Keratinocyte (primary cell): Measurements from ENCODE around the gene TEX48. TPM values are rescaled to one million over a fixed set of nuclear protein-coding genes. Genes with fewer than 3 reads are reported as not detected.

ENCODE experiments used
- DNase-seq: peaks from one replicate; pipeline ENCODE4 v3.0.0-alpha.2; 2011; ENCODE audit warnings: low read depth, missing footprints, low spot score
- FAIRE-seq: peaks from 2 replicates; lab custom pipeline; 2011; peaks lifted over from hg19 to GRCh38; lab: Jason Lieb, UNC
- H2AFZ ChIP-seq: 2 replicates; pipeline ENCODE4 v1.6.0; 2012; ENCODE audit warnings: low read length, control low read depth, inconsistent platforms; ENCODE audit not compliant: control insufficient read depth
- H3K27ac ChIP-seq: 2 replicates; pipeline ENCODE4 v1.5.1; 2011; ENCODE audit warnings: low read length; ENCODE audit not compliant: control insufficient read depth, insufficient read depth
- H3K27me3 ChIP-seq: 3 replicates; pipeline ENCODE4 v1.6.0; 2011; ENCODE audit warnings: low read length; ENCODE audit not compliant: control insufficient read depth, insufficient read depth; ENCODE audit errors: extremely low read depth
- H3K36me3 ChIP-seq, 2 experiments: 2 replicates in 1 of 2; 3 replicates in 1 of 2; pipeline ENCODE4 v1.5.1; 2011; ENCODE audit warnings: low read length in 2 of 2, mild to moderate bottlenecking in 1 of 2; ENCODE audit not compliant: control insufficient read depth in 2 of 2, insufficient read depth in 2 of 2; ENCODE audit errors: extremely low read depth in 1 of 2
- H3K4me1 ChIP-seq: 3 replicates; pipeline ENCODE4 v1.5.1; 2011; ENCODE audit warnings: low read length; ENCODE audit not compliant: control insufficient read depth, insufficient read depth; ENCODE audit errors: extremely low read depth
- H3K4me2 ChIP-seq: 3 replicates; pipeline ENCODE4 v1.6.0; 2011; ENCODE audit warnings: low read depth, low read length; ENCODE audit not compliant: control insufficient read depth, insufficient read depth; ENCODE audit errors: extremely low read depth
- H3K4me3 ChIP-seq, 3 experiments: fragments of 200-600 bp in 1 of 3; sonication (generic) in 1 of 3; 2 replicates in 2 of 3; 3 replicates in 1 of 3; pipeline ENCODE4 v1.5.1; 2011 to 2016; ENCODE audit warnings: low read length in 3 of 3, mild to moderate bottlenecking in 3 of 3, control low read depth in 2 of 3, inconsistent platforms in 1 of 3, low read depth in 1 of 3, mixed read lengths in 1 of 3, mixed run types in 1 of 3, moderate library complexity in 1 of 3; ENCODE audit not compliant: control insufficient read depth in 2 of 3, insufficient read depth in 2 of 3; ENCODE audit errors: extremely low read depth in 1 of 3
- H3K79me2 ChIP-seq: 2 replicates; pipeline ENCODE4 v1.6.0; 2012; ENCODE audit warnings: low read length; ENCODE audit not compliant: control insufficient read depth, insufficient read depth
- H3K9ac ChIP-seq: 3 replicates; pipeline ENCODE4 v1.6.0; 2011; ENCODE audit warnings: low read length; ENCODE audit not compliant: control insufficient read depth, insufficient read depth; ENCODE audit errors: extremely low read depth
- H3K9me1 ChIP-seq: 3 replicates; pipeline ENCODE4 v1.6.0; 2011; ENCODE audit warnings: low read length; ENCODE audit not compliant: control insufficient read depth, insufficient read depth; ENCODE audit errors: extremely low read depth
- H3K9me3 ChIP-seq: 2 replicates; pipeline ENCODE4 v1.5.1; 2012; ENCODE audit warnings: low read depth, low read length; ENCODE audit not compliant: control insufficient read depth
- H4K20me1 ChIP-seq: 3 replicates; pipeline ENCODE4 v1.6.0; 2011; ENCODE audit warnings: low read length; ENCODE audit not compliant: control insufficient read depth, insufficient read depth; ENCODE audit errors: extremely low read depth
- EZH2 ChIP-seq: IDR thresholded peaks from one replicate; pipeline ENCODE4 v1.6.1; 2012; ENCODE audit warnings: inconsistent platforms, mild to moderate bottlenecking, low read length, moderate library complexity
- dilution Hi-C: fragments of 300-500 bp; cut with MboI; formaldehyde crosslinking; loops from one replicate; pipeline ENCODE4 v1.7.0; 2020; ENCODE audit warnings: low sequenced_read_pairs; ENCODE audit not compliant: extremely low pct_ligation_motif_present
- polyA plus RNA-seq, 5 experiments: library from polyadenylated mRNA; depleted of rRNA in 3 of 5; stranded (reverse) in 3 of 5; stranded (forward) in 1 of 5; unstranded in 1 of 5; fragments of >200 nt; gene quantifications; 1 replicate in 1 of 5; 2 replicates in 3 of 5; 3 replicates in 1 of 5; pipeline versions ENCODE4 v1.2.1 to v1.2.3, GENCODE V29; 2011 to 2012; ENCODE audit warnings: missing spikeins in 2 of 5, low read depth in 1 of 5, low replicate concordance in 1 of 5
- TF ChIP-seq, protein P1 (sequence below), 3 experiments: IDR thresholded peaks in 1 of 3; conservative IDR thresholded peaks in 1 of 3; optimal IDR thresholded peaks in 1 of 3; 2 replicates in 2 of 3; 3 replicates in 1 of 3; pipeline versions ENCODE3 to v1.5.1; 2011; ENCODE audit warnings: low read length in 3 of 3, mild to moderate bottlenecking in 3 of 3, moderate library complexity in 2 of 3, control low read depth in 1 of 3, inconsistent platforms in 1 of 3; ENCODE audit not compliant: insufficient read depth in 2 of 3; ENCODE audit errors: extremely low read depth in 1 of 3

The TEX48 gene
- polyA plus RNA-seq, 1 donor (not counting 4 experiments of a cell fraction or from before 2014, with no cell fraction given), result not detected

DNA sequence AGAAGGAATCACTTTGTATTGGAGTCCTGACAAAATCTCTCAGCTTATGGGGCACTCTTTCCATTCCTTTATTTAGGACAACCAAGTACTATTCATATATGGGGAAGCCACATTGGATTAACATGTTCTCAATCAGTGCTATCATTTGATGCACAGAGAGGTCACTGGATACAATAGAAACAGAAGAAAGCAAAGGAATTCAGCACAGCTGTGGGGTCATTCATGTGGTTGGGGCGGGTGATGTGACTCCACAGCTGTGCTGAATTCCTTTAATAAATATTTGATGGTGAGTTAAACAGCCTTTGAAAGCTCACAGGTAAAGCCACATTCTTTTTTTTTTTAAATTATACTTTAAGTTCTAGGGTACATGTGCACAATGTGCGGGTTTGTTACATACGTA, 854 bp upstream of the TEX48 start:
- H2AFZ ChIP-seq, result no peak overlapping the region
- H3K36me3 ChIP-seq, result no peaks in the 10 kb centered on the region
- H3K9me1 ChIP-seq, result no peaks in the 10 kb centered on the region
- H3K27ac ChIP-seq, result no peak overlapping the region
- dilution Hi-C loops, result loop anchor here (25.0 kb wide), 1 partner anchor 329 kb away; no protein-coding TSS in a partner anchor
- H3K79me2 ChIP-seq, result no peaks in the 10 kb centered on the region
- H3K27me3 ChIP-seq, result no peaks in the 10 kb centered on the region
- no peaks in the 10 kb centered on the region for H4K20me1 ChIP-seq
- DNase-seq (no peak), FAIRE-seq (no peak)
- H3K4me2 ChIP-seq, result no peak overlapping the region
- TF ChIP-seq, protein P1, sequence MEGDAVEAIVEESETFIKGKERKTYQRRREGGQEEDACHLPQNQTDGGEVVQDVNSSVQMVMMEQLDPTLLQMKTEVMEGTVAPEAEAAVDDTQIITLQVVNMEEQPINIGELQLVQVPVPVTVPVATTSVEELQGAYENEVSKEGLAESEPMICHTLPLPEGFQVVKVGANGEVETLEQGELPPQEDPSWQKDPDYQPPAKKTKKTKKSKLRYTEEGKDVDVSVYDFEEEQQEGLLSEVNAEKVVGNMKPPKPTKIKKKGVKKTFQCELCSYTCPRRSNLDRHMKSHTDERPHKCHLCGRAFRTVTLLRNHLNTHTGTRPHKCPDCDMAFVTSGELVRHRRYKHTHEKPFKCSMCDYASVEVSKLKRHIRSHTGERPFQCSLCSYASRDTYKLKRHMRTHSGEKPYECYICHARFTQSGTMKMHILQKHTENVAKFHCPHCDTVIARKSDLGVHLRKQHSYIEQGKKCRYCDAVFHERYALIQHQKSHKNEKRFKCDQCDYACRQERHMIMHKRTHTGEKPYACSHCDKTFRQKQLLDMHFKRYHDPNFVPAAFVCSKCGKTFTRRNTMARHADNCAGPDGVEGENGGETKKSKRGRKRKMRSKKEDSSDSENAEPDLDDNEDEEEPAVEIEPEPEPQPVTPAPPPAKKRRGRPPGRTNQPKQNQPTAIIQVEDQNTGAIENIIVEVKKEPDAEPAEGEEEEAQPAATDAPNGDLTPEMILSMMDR (optimal IDR thresholded peaks at IDR 0.05 in 1 of 3, IDR thresholded peaks at IDR 0.05 in 1 of 3, conservative IDR thresholded peaks at IDR 0.05 in 1 of 3; ENCODE audit: extremely low read depth in 1 of 3, insufficient read depth in 2 of 3, low read length in 3 of 3), result no peak
- TF ChIP-seq EZH2, result no peak
- no peak overlapping the region for H3K4me3 ChIP-seq
- H3K9ac ChIP-seq, result no peak overlapping the region
- peaks cover 14% of the 10 kb centered on the region for H3K4me1 ChIP-seq
- no peaks in the 10 kb centered on the region for H3K9me3 ChIP-seq

DNA sequence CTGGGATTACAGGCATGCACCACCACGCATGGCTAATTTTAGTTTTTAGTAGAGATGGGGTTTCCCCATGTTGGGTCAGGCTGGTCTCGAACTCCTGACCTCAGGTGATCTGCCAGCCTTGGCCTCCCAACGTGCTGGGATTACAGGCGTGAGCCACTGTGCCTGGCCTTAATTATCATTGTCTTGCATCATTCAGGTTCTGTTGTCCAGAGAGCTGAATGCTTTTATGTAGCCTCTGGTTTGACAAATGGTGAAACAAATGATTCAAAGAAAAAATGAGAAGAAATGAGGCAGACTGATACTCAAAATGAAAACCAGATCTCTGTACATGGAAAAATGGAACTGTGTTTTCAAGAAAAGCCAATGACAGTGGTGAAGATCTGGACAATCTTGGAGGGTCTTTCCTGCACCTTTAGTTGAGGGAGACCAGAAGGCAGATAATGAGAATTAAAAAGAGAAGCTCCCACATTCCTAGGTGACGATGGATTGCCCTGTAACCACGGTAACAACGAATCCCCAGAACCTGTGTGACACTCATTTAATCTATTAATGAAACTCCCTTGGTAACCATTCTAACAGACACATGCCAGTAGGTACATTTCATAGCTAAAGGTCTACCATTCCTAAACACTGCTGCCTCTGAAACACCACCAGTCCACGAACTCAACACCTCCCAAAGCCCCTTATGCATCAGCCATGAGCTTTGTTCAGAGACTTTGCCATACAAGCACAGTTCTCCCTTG, 1.6 kb downstream of the TEX48 start:
- peaks cover 32% of the 10 kb centered on the region for H3K4me1 ChIP-seq
- no peak overlapping the region for H3K4me2 ChIP-seq
- H3K9me1 ChIP-seq, result no peaks in the 10 kb centered on the region
- H3K27me3 ChIP-seq, result no peaks in the 10 kb centered on the region
- H3K4me3 ChIP-seq, result no peak overlapping the region
- H3K36me3 ChIP-seq, result no peaks in the 10 kb centered on the region
- DNase-seq, result no peak
- no peak for TF ChIP-seq EZH2
- TF ChIP-seq, protein P1 (optimal IDR thresholded peaks at IDR 0.05 in 1 of 3, IDR thresholded peaks at IDR 0.05 in 1 of 3, conservative IDR thresholded peaks at IDR 0.05 in 1 of 3; ENCODE audit: extremely low read depth in 1 of 3, insufficient read depth in 2 of 3, low read length in 3 of 3), result no peak
- no peaks in the 10 kb centered on the region for H3K79me2 ChIP-seq
- dilution Hi-C loops, result loop anchor here (25.0 kb wide), 1 partner anchor 332 kb away; no protein-coding TSS in a partner anchor
- no peaks in the 10 kb centered on the region for H3K9me3 ChIP-seq
- H4K20me1 ChIP-seq, result no peaks in the 10 kb centered on the region
- H3K9ac ChIP-seq, result no peak overlapping the region
- FAIRE-seq, result no peak
- no peak overlapping the region for H3K27ac ChIP-seq
- H2AFZ ChIP-seq, result no peak overlapping the region
